Right lobe of liver (tissue), 4 donors: ENCODE results near the gene NCDN.

Experiments
- CTCF ChIP-seq, 4 donors: fragments of 200-600 bp in 3 of 4; fragments of 450-650 bp in 1 of 4; IDR thresholded peaks; one replicate each; pipeline versions ENCODE4 v1.5.1 to v1.8.0; 2016 to 2022; ENCODE audit warnings: antibody characterized with exemption in 4 of 4, mild to moderate bottlenecking in 2 of 4
- POLR2A ChIP-seq: fragments of 450-650 bp; IDR thresholded peaks from one replicate; pipeline ENCODE4 v1.6.1; 2017; ENCODE audit warnings: antibody characterized with exemption, mild to moderate bottlenecking
- donor health status: DM: no; HTN: no; CAD: no.
- donor health status: DM: no; HTN: no; CAD: no.
- donor health status: DM: no; HTN: yes; CAD: no.

- no peak for TF ChIP-seq CTCF (IDR thresholded peaks at IDR 0.05)
- no peak for TF ChIP-seq POLR2A
Measured at GRCh38 chr1:35592991-35593769, 35.6 kb downstream of the NCDN start.
